Measurements from ENCODE around the gene CEMIP.

GRCh38 chr15:80761754-80762153 is 17.4 kb upstream of the CEMIP start:
- TF ChIP-seq CTCF (IDR thresholded peaks at IDR 0.05) (no peak), EP300 (IDR thresholded peaks at IDR 0.05) (no peak), POLR2AphosphoS5 (IDR thresholded peaks at IDR 0.05) (no peak), POLR2A (IDR thresholded peaks at IDR 0.05) (no peak)
